GM19372 (cell line): ENCODE data around the gene RETN.

Source experiments
- ATAC-seq: cut with Tn5 transposase; IDR thresholded peaks from one replicate; pipeline ENCODE4 v1.9.1; 2021; ENCODE audit warnings: mild to moderate bottlenecking, low read depth, moderate library complexity; ENCODE audit not compliant: unreplicated experiment

The RETN gene

DNA sequence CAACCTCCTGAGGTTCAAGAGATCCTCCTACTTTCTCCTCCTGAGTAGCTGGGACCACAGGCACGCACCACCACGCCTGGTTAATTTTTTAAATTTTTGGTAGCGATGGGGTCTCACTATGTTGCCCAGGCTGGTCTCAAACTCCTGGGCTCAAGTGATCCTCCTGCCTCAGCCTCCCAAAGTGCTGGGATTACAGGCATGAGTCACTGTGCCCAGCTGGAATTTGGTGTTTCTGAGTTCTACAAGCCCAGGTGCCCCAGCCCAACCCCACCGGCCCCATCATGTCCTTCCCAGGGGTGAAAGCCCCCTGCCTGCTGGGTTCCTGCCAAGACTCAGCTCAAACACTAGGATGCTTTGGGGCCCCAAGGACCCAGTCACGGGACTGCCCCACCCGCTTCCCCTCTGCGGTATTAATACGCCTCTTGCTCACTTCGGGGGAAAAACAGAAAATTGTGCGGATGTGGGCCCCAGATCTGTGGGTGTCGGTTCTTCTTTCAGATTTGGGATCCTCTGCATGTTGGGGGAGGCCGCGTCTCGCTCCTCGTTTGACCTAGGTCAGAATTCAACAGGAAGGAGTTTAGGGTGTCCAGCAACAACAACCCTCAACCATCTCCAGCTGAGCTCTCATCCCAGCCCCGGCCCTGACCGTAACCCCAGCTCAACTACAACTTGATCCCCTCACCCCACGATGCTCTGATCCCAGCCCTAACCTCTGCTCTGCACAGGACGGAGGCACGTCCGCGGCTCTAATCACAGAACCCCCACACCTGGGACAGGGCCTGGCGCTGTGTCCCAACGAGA is 36.7 kb downstream of the RETN start:
- ATAC-seq, result no peak

DNA sequence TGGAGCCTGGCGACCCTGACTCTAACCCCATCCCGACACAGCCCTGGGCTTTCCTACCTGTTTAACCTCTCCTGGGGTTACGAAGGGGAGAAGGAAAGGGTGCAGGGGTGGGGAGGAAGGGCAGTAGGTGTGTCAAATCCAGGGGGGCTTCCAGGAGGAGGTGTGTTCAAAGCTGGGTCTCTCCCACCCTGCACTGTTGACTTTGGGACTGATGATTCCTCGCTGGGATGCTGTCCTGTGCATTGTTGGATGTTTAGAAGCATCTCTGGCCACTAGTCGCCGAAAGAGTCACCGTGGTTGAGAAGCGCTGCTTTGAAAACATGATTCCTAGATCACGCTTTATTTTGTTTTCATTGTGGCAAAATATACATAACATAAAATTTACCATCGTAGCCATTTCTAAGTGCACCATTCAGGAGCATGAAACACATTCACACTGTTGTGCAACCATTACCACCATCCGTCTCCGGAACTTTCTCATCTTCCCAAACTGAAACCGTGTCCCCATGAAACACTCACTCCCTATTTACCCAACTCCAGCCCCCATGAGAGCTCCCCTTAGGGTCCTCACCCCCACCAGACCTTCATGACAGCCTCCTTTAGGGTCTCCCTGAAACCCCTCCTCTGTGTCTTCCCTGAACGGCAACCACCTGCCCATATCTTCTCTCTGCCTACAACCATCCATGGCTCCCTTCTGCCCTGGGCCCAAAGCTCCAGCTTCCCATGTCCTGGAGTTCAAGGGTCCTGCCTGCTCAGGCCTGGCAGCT is 37.5 kb downstream of the RETN start:
- no peak for ATAC-seq

DNA sequence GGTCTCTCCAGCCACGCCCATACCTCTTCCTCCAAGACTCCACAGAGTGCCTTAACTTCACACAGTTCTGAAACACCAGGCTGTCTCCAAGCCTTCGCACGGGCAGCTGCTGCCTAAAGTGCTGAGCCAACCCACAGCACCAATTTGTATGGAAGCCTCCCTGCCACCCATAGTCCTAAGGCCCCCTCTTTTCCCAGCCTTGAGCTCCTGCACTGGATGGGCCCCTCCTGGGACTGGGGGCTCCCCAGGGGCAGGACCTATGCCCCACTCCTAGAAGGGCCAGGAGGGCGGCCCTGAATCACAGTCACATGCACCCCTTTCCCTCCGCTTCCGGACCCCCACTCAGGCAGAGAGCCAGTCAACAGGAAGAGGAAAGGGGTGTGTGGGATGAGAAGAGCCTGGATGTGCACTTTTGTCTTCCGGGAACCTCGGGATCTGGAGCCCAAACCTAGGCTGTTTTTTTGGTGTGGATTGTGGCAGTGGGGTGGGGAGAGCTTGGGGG is 38.2 kb downstream of the RETN start:
- no peak for ATAC-seq

DNA sequence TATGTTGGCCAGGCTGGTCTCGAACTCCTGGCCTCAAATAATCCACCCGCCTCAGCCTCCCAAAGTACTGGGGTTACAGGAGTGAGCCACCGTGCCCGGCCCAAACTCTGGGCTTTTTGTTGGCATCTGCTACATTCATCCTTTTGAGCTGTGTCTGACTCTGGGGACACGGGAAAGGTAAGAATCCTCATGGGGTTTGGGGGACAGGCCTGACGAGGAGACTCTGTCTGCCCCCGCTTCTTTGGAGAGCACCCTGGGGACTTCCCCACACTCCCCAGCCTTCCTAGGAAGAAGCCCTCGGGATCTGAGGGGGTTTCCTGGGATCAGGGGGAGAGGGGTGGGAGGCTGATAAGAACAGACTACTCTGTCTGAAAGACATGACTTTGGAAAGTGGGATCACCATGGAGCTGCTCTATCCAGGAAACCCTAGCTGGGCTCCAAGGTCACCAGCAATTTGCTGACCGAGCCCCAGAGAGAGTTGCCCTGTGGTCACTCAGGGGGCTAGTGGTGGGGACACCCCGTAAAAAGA is 41.1 kb downstream of the RETN start:
- no peak for ATAC-seq

DNA sequence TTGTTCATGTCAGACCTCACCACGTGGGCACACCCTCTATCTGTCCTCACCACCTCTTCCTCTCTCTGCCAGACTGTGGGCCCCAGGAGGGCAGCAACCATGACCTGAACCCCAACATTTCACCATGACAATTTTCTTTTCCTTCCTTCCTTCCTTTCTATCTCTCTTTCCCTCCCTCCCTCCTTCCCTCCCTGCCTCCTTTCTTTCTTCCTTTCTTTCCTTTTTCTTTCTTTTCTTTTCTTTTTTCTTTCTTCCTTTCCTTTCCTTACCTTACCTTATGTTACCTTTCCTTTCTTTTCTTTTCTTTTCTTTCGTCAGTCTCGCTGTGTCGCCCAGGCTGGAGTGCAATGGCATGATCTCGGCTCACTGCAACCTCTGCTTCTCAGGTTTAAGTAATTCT is 41.8 kb downstream of the RETN start:
- ATAC-seq, result no peak

DNA sequence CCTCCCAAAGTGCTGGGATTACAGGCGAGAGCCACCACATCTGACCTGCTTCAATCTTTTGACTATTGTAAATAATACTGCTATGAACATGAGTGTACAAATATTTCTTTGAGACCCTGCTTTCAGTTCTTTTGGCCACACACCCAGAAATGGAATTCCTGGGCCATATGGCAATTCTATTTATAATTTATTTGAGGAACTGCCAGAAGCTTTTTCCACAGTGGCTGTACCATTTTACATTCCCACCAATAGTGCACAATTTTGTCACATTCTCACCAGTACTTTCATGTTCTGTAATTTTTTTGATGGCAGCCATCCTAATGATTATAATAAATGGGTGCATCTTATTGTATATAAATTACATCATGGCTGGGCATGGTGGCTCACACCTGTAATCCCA is 46.8 kb downstream of the RETN start:
- no peak for ATAC-seq

DNA sequence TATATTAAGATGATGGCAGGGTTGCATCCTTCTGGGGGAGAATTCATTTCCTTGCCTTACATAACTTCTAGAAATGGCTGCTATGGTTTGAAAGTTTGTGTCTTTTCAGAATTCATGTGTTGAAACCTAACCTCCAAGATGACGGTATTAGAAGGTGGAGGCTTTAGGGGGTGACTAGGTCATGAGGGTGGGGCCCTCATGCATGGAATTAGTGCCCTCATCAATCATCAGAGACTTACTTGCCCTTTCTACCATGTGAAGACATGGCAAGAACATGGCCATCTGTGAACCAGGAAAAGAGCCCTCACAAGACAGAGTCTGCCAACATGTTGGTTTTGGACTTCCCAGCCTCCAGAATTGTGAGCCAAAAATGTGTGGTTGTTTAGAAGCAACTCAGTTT is 47.9 kb downstream of the RETN start:
- no peak for ATAC-seq

DNA sequence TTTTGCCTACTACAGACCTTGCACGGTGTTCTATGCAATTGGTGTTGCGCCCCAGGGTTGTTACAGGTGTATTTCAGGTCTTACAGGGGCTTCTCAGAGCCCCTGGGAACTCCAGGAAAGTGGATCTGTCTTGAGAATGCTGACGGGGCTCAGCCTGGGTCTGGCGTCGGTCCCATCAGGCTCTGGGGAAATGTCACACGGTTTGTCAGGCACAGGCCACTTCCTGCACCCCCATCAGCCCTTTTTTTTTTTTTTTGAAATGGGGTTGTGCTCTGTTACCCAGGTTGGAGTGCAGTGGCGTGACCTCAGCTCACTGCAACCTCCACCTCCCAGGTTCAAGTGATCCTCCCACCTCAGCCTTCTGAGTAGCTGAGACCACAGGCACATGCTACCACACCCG is 49.8 kb downstream of the RETN start:
- no peak for ATAC-seq
